CD4-positive, alpha-beta T cell treated with Interleukin-10 for 1 hour (primary cell): Measurements from ENCODE around the gene FAM53A.

Experiments
- DNase-seq: peaks from one replicate; pipeline ENCODE4 v3.0.0-alpha.2; 2020

Gene FAM53A

DNA sequence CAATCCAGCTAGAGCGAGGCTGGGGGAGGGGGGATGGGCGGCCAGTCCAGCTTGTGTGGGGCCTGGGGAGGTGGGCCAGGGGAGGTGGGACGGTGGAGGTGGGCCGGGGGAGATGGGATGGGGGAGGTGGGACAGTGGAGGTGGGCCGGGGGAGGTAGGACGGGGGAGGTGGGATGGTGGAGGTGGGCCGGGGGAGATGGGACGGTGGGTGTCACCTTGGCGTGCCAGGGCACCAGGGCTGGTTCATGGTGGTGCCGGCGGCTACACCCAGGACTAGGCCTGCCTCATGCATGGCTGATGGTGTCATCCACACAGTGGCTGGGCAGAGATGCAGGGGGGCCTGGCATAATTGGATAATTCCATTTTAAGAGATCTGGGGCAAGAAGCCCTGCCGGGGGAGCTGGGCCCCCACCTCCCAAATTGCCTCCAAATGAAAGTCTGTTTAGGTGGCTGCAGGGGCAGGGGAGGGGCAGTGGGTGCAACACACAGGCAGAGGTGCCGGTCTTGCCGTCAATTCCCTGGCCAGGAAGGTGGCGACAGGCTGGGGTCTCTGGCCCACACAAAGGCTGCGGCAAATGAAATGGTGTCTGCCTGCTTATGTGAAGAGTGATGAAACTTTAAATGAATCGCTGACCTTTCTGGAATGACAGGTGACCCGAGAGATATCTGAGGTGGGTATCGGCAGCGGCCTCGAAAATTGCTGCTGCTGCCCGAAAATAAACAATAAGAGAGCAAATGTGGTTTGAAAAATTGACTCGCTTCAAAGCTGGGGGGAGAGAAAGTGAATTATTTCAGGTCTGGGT, 82.1 kb downstream of the FAM53A start:
- DNase-seq, result no peak

DNA sequence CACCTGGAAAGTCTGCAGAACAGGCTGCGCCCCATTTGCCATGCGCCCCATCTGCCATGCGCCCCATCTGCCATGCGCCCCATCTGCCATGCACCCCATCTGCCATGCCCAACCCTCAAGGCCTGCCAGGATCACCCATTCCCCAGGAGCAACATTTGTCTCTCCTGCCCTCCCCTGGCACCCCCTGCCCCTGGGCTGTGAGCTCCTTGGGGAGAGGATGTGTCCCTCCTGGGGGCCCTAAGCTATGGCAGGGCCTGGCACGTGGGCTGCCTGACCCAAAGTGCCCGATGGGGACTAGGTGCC, 82.6 kb downstream of the FAM53A start:
- no peak for DNase-seq

DNA sequence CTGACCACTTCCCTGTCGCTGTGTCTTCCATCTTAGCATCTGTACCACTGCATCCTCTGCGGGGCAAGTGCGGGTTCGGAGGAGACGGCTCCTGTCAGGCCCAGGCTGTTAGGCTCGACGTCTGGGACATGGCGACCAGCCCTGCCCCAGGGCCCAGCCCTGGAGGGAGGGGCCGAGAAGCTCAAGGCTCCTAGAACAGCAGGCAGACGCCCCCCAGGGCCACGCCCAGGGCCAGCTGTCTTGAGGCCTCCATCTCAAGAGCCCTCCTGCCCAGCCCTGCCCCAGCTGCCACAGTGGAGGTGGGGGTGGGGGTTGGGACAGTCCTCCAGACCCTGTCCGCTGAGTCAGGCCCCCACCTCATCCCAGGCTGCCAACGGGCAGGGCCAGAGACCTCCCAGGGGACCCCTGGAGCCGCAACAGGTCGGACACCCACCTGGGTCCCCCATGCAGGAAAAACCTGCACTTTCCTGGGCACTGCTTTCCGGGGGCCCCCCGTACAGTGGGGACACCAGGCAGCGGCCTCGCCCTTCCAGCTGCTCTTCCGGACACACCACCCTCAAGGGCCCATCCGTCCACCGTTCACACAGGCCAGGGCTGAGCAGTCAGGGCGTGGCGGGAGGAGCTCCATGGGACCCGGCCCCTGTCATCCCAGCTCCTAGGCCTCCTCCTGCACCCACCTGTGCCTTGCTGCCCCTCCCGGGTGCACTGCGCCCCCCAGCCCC, 83.1 kb downstream of the FAM53A start:
- no peak for DNase-seq

DNA sequence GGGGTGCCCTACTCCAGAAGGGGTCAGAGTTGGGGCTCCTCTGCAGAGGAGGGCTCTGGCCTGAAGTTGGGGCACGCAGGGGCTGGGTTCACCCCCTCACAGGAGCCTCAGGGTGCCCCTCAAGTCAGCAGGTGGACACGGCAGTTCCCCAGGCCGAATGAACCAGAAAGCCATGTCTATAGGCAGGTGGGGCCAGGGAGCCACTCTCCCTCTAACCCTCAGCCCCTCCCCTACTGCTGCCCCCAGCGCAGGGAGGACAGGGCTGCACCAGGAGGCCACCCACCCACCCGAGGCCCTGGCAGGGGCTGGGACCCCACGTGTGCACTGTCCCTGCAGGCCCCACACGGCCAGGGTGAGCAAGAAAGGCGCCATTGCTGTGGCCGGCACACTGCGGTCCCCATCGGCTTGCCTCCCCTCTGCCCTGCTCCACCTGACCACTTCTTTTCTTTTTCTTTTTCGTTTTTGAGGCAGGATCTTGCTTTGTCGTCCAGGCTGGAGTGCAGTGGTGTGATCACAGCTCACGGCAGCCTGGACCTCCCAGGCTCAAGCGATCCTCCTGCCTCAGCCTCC, 83.8 kb downstream of the FAM53A start:
- no peak for DNase-seq

DNA sequence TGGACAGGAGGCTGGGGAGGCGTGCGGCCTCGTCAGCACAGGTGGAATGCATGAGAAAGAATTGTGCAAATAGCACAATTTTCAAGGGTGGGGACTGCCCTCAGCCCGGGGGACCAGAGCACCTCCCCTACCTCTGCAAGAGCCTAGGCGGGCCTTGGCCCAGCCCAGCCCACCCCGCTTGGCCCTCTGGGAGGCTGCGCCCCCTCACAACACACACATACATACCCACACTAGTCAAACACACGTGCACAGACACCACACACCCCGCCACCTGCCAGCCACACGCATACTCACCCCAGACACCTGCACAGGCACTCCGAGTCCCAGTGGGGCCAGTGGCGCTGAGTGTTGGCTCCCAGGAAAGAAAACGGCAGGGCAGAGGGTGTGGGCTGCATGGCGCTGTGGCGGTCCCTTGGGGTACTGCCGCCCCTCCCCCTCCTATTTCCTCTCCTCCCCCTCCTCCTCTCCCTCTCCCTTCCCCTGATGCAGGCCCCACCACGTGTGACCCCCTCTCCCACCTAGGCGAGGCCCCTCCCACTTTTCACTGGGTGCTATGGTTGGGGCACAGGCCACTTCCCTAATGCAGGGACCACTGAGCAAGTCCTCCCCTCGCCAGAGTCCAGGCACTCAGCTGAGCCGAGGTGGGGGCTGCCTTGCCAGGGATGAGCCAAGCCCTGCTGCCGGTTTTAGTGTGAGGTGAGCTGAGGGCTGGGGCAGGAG, 84.5 kb downstream of the FAM53A start:
- no peak for DNase-seq

DNA sequence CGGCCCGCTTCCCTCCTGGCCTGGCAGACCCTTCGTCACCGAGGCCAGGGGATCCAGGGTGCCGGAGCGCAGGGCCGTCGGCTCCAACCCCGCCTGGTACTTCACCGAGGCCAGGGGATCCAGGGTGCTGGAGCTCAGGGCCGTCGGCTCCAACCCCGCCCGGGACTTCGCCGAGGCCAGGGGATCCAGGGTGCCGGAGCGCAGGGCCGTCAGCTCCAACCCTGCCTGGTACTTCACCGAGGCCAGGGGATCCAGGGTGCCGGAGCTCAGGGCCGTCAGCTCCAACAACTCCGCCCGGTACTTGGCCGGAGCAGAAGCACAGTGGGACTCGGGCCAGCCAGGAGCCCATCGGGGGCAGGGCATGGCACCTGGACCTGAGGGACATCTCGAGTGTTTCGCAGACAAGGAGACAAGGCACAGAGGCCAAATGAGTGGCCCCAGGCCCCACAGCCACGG, 85.1 kb downstream of the FAM53A start:
- no peak for DNase-seq

DNA sequence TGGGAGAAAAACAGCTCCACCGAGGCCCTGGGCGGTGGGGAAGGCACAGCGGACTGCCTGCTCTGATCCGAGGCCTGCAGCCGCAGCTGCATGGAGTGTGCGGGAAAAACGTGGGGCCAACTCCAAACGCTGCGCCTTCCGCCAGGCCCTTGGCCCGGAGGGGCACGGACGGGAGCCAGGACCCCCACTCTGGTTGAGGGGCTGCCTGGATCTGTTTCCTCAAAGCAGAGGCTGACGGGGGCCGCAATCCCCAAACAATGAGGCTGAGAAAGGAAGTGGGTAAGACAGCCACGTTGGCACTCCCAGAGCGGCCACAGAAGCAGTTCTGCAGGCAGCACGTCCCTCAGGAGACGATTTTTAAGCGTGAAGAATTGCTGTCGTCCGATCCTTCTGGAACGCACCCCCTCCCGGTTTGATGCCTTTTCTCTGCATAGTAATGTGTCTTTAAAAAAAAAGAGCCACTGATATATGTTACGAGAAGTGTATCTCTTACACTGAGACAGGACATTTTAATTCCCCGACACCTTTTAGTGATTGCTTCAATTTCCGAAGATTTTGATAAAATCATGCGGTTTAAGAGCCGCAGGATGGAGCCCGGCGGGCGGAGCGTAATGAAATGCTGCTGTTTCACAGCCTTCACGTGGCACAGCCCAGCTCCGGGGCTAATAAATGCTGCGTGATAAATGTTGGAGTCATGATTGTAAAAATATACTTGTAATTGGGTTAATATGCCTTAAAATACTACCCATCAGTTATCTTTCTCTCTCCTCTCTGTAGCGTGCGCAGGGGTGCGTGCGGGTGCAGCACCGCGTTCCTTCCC, 85.7 kb downstream of the FAM53A start:
- DNase-seq, result no peak

DNA sequence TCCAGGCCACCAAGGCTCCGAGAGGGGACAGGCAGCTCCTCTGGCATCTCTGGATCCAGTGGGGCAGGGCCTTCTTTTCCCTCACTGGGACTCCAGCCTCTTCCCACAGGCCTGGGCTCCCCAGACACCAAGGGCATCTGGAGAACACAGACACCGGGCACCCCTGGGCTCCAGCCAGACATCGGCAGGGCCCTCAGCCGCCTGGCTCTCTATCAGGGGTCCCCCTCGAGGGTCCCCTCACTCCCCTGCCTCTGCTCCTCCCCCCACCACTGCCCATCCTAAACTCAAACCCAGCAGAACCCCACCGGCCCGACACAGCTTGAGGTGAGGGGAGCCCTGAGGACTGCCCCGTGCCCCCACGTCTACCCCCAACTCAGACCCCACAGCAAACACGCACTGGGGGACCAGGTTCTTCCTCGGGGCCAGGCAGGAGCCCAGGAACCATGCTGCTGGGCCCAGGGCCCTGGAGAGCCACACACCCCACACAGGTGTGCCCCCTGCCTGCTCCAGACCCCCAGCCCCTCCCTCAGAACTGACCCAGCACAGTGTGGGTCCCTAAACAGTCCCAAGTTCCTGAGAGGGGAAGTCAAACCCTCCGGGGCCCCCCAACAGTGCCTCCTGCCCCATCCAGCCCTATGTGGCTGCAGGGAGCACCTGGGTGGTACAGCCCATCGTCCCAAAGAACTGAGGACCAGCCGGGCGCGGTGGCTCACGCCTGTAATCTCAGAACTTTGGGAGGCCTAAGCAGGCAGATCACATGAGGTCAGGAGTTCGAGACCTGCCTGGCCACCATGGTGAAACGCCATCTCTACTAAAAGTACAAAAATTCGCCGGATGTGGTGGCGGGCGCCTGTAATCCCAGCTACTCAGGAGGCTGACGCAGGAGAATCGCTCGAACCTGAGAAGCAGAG, 86.8 kb downstream of the FAM53A start:
- DNase-seq, result no peak

DNA sequence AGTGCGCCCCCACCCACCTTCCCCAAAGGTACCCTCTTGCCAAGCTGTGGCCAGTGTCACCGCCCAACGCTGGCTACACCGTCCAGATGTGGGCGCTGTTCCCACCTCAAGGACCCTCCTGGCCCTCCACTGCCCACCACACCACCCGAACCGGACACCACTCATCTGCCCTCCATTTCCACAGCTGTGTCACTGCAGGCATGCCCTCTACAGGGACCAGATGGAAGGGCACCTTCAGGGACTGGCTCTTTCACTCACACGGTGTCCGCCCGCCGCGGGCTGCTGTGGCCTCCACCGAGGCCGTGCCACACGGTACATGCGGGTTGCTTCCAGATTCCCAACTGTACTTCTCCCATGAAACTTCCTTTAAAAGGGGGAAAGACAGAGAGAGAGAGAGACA, 87.7 kb downstream of the FAM53A start:
- no peak for DNase-seq

DNA sequence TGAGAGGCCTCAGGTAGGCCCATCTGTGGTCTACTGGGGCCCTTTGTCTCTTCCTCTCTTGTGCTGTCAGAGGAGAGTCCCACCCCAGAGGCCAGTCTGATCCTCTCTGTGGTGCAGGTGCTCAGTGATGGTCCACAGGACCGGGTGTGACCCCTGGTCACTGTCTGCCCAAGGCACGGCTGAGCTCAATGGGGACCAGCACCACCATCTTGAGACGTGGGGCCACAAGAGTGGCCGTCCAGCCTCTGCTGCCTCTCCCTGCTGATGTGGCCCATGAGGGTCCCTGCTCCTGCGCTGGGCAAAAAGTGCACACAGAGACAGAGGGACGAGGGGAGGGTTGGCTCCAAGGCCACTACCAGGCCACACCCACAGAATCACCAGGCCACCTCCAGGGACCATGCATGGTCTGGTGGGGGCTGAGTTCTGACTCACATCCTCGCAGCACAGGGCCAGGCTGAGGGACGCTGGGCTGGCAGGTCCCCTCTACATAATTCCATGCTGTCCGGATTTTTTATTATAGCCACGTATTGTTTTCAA, 88.3 kb downstream of the FAM53A start:
- DNase-seq, result no peak

DNA sequence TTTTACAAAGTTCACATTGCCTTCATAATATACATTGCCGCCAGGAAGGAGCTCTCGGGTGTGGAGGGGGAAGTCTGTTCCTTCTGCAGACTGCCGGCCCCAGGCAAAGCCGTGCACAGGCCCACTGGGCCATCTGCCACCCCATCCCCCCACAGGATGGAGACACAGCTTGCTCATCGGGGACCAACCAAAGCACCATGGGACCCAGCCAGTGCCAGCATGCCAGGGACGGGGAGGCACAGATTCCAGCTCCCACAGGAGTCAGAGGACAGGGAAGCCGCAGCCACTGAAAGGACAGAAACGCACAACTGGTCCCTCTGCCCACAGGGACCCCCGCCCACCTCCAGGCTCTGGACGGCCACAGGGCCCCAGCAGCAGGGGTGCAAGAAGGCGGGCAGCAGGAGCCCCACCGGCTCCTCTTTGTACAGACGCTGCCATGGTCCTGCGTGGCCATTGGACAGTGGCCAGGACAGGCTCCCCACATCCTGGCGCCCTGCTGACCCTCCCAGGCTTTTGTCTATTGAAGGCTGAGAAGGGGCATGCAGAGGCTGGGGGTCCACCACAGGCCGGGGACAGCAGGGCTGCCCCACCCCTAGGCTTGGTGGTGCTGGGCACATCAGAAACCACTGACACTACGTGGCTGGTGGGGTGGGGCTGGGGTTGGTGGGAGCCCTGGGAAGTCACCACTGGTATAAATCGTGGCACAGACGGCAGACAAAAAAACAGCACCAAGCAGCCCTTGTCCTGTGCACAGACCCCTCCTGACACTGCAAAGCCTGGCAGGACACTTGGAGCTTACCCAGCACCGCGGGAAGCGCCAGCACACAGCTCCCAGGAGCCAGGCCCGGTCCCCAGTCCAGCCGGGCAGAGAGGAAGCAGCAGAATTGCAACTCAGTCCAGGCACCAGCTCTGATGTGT, 89.0 kb downstream of the FAM53A start:
- DNase-seq, result no peak

DNA sequence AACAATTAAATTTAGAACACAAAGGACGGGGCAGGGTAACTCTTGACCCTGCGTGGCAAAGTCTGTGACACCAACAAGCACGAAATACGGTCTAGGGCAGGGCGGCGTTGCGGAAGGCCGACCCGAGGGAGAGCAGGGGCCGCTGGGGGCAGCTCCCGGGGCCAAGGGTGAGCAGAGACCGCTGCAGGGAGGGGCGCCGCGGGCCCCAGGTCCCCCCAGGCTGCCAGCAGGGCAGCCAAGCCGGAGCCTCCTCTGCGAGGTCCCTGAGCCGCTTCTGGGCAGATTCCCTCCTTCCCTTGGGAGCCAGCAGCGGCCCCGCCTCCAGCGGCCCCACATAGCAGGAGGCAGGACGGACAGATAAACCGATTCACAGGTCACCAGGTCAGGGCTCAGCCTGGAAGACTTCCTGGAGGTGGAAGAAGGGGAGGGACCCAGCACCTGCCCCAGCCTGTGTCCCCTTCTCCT, 90.2 kb downstream of the FAM53A start:
- no peak for DNase-seq

DNA sequence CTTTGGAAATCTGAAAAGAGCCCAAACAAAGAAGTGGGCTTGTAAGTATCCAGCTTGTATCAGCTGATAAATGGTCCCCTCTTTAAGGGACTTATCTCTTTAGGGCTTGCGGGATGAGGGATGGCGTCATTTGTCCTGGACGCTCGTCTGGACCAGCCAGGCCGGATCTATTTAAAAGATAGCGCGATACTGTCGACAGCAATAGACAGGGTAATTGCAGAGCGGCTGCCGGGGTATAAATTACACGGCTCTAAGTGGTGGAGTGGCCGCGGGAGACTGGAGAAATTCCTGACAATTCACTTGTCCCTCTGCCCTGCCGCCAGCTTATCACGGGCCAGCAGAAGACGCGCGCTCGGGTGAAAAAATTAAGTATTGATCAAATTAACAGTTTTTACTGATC, 90.7 kb downstream of the FAM53A start:
- DNase-seq, result no peak

DNA sequence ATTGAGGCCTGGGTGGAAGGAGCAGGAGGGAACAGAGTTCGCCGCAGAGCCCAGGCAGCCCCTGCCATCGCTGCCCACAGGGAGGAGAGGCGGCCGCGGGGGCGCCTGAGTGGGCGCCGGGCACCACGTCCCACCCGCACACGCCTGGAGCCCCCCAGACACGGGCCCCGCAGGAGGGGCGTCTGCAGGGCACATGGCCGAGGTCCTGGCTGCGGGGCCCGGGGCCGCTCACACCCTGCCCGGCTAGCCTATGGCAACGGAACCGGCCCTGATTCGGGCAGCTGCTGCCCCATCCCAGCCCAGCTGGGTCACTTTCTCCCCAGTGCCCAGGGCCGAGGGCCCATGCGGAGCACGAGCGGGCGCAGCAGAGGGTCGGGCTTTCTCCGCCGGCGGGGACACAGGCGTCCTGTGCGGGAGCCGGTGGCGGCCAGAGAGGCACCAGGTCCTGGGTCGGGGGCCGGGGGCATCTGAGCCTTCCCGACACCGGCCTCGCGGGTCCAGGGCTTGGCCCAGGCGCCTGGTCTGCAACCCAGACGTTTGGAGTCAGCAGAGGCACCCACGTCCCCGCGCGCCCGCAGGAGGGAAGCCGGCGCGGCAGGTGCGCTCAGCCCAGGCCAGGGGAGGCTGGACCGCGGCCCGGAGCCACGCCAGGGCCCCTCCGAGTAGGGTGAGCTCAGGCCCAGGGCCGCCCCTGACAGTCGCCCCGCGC, 91.2 kb downstream of the FAM53A start:
- no peak for DNase-seq

DNA sequence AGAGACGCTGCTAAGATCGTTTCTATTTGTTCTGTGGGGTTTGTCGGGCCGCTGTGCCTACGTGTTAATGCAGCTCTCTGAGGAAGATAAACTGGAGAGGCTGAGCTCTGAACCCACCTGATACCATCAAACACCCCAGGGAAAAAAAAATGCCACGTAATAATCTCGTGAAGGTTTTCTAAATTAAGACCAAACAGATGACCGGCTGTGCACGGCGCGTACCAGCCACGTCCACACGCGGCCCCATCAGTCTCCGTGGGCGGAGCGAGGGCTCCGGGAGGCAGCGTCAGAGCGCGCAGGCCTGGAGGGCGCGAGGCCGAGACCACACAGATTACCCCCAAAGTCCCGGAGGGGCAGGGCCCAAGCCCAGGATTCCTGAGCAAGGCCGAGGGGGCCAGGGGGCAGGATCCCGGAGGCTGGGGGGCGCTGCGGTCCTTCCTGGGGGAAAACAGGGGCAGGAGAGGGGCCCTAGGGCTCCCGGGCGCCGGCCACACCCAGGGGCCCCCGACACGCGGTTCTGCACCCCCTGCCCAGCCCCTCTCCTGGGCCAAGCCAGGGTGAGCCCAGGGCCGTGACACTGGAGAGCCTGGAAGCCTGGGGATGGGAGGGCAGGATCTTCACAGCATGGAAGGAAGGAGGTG, 91.9 kb downstream of the FAM53A start:
- DNase-seq, result no peak

DNA sequence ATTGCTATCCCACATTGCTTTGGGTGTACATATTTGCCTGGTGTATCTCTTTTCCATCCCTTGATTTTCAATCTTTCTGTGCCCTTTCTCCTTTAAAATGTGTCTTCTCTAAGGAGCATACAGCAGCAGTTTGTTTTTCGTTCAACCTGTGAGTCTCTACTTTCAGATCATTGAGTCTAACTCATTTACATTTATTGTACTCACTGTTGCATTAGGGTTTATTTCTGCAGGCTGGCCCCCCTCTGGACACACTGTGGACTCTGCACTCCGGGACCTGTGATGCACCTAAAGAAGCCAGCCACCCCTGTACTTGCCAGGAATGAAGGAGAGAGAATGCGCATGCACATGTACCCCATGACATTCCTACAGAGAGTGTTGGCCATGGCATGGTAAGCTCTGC, 93.0 kb downstream of the FAM53A start:
- DNase-seq, result no peak

DNA sequence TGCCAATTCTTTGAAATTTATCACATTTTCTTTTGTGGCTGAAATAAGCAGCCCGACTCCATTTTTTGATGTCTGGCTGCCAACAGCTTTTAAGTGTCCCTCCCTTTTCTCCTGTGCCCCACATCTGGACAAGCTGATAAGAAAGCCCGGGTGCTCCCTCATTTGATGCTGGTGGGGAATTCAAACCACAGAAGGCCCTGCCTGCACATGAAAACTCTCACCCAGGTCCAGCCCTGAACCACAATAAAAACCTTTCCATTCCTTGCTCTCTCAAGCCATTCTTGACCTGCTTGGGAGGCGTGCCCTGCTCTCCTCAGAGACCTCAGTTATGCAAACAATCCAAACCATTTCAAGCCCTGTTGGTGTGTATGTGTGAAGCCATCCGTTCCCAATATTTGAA, 93.9 kb downstream of the FAM53A start:
- DNase-seq, result no peak
